HG03175 (cell line): ENCODE measurements around the gene SGPP2.
"Not testable (repeated sequence)": the region's sequence is repeated elsewhere in the genome, so short reads cannot be mapped to it uniquely, and the experiment has no call there.

Experiments
- ATAC-seq: cut with Tn5 transposase; IDR thresholded peaks from one replicate; pipeline ENCODE4 v1.9.1; 2021; ENCODE audit warnings: mild to moderate bottlenecking, moderate library complexity; ENCODE audit not compliant: unreplicated experiment

SGPP2 gene

GRCh38 chr2:222424276-222424728 is at the start of gene SGPP2:
Gene SGPP2, plus strand, starts transcription at chr2:222424543. Its CDS starts 60 bp downstream, at chr2:222424603.
- ATAC-seq, result peak; percentile 23

GRCh38 chr2:222375798-222376197 is 48.5 kb upstream of the SGPP2 start:
- no peak for ATAC-seq

GRCh38 chr2:222380456-222380855 is 43.9 kb upstream of the SGPP2 start:
- no peak for ATAC-seq

GRCh38 chr2:222381566-222381965 is 42.8 kb upstream of the SGPP2 start:
- no peak for ATAC-seq

- no peak for ATAC-seq
Observed at GRCh38 chr2:222383255-222383654, 41.1 kb upstream of the SGPP2 start.

- no peak for ATAC-seq
Observed at GRCh38 chr2:222391743-222392285, 32.5 kb upstream of the SGPP2 start.

GRCh38 chr2:222393733-222394267 is 30.5 kb upstream of the SGPP2 start:
- ATAC-seq, result no peak

GRCh38 chr2:222398446-222398885 is 25.9 kb upstream of the SGPP2 start:
- ATAC-seq, result no peak

- no peak for ATAC-seq
Observed at GRCh38 chr2:222399038-222399783, 25.1 kb upstream of the SGPP2 start.

GRCh38 chr2:222404151-222404905 is 20.0 kb upstream of the SGPP2 start:
- ATAC-seq, result no peak

- ATAC-seq, result no peak
Observed at GRCh38 chr2:222408684-222409083, 15.7 kb upstream of the SGPP2 start.

- ATAC-seq, result no peak
Observed at GRCh38 chr2:222410534-222410933, 13.8 kb upstream of the SGPP2 start.

- not testable (repeated sequence) for ATAC-seq
Observed at GRCh38 chr2:222412334-222412733, 12.0 kb upstream of the SGPP2 start.

- no peak for ATAC-seq
Observed at GRCh38 chr2:222413295-222413911, 10.9 kb upstream of the SGPP2 start.

GRCh38 chr2:222418739-222419138 is 5.6 kb upstream of the SGPP2 start:
- ATAC-seq, result no peak

GRCh38 chr2:222420508-222420907 is 3.8 kb upstream of the SGPP2 start:
- no peak for ATAC-seq

- ATAC-seq, result no peak
Observed at GRCh38 chr2:222421626-222422025, 2.7 kb upstream of the SGPP2 start.

- no peak for ATAC-seq
Observed at GRCh38 chr2:222423186-222423585, 1.2 kb upstream of the SGPP2 start.

GRCh38 chr2:222423632-222424275 is 589 bp upstream of the SGPP2 start:
- peak; percentile 15 for ATAC-seq
